Stimulated activated CD4-positive, alpha-beta T cell treated with anti-CD3 and anti-CD28 coated beads, TNF-alpha, amount 100 ng/mL, for 4 hours (primary cell): ENCODE results near the gene PYGM.

Experiments used
- DNase-seq, 3 experiments: peaks; one replicate each; pipeline ENCODE4 v3.0.0-alpha.2; 2020; ENCODE audit warnings: low read depth in 3 of 3

Gene PYGM

DNA sequence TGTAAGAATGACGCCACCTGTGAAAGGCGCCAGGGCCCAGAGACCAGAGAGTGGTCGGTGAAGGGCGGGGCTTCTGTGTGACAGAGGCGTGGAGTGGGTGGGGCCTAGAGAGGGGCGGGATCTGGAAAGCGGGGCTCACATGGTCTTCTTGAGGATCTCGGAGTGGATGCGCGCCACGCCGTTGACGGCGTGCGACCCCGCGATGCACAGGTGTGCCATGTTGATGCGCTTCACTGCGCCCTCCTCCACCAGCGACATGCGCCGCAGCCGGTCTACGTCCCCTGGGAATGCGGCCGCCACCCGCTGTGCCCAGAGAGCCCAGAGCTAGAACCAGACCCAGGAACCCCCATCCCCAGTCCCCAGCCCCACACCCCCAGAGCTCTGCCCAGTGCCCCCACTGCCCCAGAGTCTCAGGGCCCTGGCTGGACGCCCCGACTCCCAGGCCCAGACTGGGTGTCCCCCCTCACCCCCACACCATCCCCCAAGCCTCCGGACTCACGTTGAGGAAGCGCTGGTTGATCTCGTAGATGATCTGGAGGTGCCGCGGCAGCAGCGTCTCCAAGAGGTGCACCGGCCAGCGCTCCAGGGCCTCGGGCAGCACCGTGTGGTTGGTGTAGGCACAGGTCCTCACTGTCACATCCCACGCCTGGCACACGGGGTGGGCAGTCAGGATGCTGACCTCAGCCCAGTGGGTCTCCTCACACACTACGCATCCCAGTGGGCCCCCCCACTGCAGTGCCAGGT is 6.2 kb downstream of the PYGM start:
- no peak for DNase-seq

- no peak for DNase-seq
Observed at GRCh38 chr11:64753019-64753379, 6.8 kb downstream of the PYGM start.

- DNase-seq, result no peak
Observed at GRCh38 chr11:64752175-64752970, 7.4 kb downstream of the PYGM start.

- DNase-seq, result no peak
Observed at GRCh38 chr11:64751580-64751979, 8.2 kb downstream of the PYGM start.

DNA sequence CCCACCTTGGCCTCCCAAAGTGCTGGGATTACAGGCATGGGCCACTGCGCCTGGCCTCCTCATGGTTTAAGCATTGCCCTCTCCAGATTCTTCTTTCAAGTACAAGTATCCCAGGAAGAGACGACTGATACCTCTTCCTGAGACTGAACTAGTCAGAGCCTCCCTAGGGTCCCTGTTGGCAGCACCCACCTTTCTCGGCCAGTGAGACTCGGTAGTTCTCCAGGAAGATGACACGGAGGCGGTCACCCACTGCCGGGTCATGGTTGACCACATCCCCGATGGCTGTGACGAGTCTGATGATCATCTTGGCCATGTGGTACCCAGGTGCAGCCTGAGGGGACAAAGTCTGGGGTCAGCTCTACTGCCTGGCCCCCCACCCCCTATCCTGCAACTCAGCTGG is 8.6 kb downstream of the PYGM start:
- DNase-seq, result no peak

- DNase-seq, result no peak
Observed at GRCh38 chr11:64750361-64751054, 9.3 kb downstream of the PYGM start.

- no peak for DNase-seq
Observed at GRCh38 chr11:64747961-64748665, 11.7 kb downstream of the PYGM start.

GRCh38 chr11:64746486-64746885 is 13.3 kb downstream of the PYGM start:
- no peak for DNase-seq

DNA sequence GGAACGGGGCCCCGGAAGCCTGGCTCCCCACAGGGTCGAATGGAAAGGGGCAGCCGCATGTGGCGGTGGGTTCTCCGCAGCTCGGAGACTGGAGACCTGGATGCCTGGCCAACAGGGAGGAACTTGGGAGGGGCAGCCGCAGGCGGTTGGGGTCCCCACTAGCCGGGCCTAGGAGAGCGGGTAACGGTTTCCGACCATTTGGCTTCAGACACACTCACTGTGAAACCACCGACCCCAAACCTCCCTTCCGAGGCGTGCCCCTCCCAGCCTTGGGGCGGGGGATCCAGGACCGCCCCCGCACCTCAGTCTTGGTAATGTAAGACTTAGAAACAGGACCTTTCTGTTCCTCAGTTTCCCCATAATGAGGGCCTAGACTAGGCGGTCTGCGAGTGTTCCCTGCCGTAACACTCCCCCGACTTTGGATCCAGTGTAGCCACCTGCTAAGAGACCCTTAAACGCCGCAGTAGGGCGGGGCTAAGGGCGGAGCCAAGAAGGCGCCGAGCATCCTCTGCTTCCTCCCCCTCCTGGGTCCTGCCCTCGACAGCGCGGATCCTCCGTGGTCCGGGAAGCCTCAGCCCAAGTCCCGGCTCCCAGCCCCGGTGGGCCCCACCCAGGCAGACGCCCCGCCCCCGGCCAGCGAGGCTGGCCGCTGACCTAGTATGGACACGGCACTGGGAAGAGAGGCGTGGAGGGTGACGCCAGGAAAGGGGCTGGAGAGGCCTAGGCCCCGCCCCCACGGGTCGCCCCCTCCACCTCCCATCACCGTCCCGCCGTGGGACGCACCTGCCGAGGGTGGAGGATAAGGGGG is 14.0 kb downstream of the PYGM start:
- peak in 2 of 3 experiments; percentile 49 to 64 for DNase-seq

GRCh38 chr11:64745189-64745520 is 14.6 kb downstream of the PYGM start:
- DNase-seq, result peak in 2 of 3 experiments; percentile 42 to 60

- DNase-seq, result no peak
Observed at GRCh38 chr11:64744544-64745188, 15.1 kb downstream of the PYGM start.

- peak; percentile 58 to 64 (median 63) for DNase-seq
Observed at GRCh38 chr11:64743591-64744543, 15.9 kb downstream of the PYGM start, which contains the start of gene RASGRP2. RASGRP2 (minus strand) TSS chr11:64744142; CDS start chr11:64742866, 1,276 bp downstream.

GRCh38 chr11:64742889-64743590 is 16.7 kb downstream of the PYGM start:
- peak; percentile 54 to 74 (median 58) for DNase-seq

- no peak for DNase-seq
Observed at GRCh38 chr11:64742087-64742888, 17.5 kb downstream of the PYGM start.

GRCh38 chr11:64741375-64742086 is 18.2 kb downstream of the PYGM start:
- DNase-seq, result no peak

- no peak for DNase-seq
Observed at GRCh38 chr11:64739871-64740270, 19.9 kb downstream of the PYGM start.

GRCh38 chr11:64736654-64737053 is 23.1 kb downstream of the PYGM start:
- no peak for DNase-seq
